GM18951 (cell line): ENCODE results near the gene PDHA1.

Source experiments
- POLR2A ChIP-seq: IDR thresholded peaks from 4 replicates; pipeline ENCODE4 v1.6.1; 2011; ENCODE audit warnings: mild to moderate bottlenecking; ENCODE audit not compliant: insufficient read length, insufficient read depth; ENCODE audit errors: extremely low read depth
- in situ Hi-C: fragments of 300-500 bp; cut with MboI; formaldehyde crosslinking; loops from one replicate; pipeline ENCODE4 v1.12.0; 2022; ENCODE audit warnings: low sequenced_read_pairs, mixed read lengths, inconsistent platforms; ENCODE audit not compliant: unreplicated experiment

The PDHA1 gene

GRCh38 chrX:19388064-19388679, 44.4 kb downstream of the PDHA1 start:
- no peak for TF ChIP-seq POLR2A
- in situ Hi-C loops = loop anchor here (25.0 kb wide), 1 partner anchor 674 kb away; no protein-coding TSS in a partner anchor

GRCh38 chrX:19388741-19389140, 45.0 kb downstream of the PDHA1 start:
- in situ Hi-C loops = loop anchor here (25.0 kb wide), 1 partner anchor 674 kb away; no protein-coding TSS in a partner anchor
- no peak for TF ChIP-seq POLR2A

GRCh38 chrX:19389227-19389845, 45.6 kb downstream of the PDHA1 start:
- in situ Hi-C loops = loop anchor here (25.0 kb wide), 1 partner anchor 673 kb away; no protein-coding TSS in a partner anchor

DNA sequence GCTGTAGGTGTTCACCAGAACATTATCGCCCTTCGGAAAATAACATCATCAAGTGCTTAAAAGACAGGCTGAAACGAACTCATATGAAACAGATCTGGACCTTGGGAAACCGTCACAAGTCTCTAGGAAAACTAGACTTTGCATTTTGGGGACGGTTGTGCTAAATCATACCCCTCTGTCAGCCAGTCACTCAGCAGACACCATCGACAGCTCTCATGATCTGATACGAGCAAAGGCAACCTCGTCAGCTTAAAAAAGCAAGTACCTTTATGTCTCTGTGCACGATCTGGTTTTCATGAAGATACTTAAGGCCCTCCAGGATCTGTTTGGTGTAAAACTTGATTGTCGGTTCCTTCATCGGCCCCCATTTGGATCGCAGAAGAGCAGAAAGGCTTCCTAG, 48.4 kb downstream of the PDHA1 start:
- no peak for TF ChIP-seq POLR2A
- in situ Hi-C loops = loop anchor here (25.0 kb wide), 1 partner anchor 670 kb away; no protein-coding TSS in a partner anchor

More at GRCh38 chrX:19389227-19389845, 45.6 kb downstream of the PDHA1 start:
- no peak for TF ChIP-seq POLR2A

- in situ Hi-C loops = loop anchor here (25.0 kb wide), 1 partner anchor 670 kb away; no protein-coding TSS in a partner anchor
- no peak for TF ChIP-seq POLR2A
These were observed 49.0 kb downstream of the PDHA1 start for GRCh38 chrX:19392703-19393102.

DNA sequence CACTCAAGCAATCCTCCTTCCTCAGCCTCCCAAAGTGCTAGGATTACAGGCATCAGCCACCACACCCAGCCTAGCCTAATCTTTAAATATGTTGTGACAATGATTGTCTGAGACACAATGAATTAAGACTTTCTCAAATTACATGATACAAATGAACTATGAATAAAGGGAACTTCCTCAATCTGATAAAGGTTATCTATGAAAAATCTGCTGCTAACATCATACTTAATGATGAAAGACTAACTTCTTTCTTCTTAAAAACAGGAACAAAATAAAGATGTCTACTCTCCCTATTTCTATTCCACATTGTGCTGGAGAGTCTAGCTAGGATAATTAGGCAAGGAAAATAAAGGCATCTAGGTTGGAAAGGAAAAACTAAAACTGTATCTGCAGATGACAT, 60.0 kb downstream of the PDHA1 start:
- in situ Hi-C loops = no loop called here

DNA sequence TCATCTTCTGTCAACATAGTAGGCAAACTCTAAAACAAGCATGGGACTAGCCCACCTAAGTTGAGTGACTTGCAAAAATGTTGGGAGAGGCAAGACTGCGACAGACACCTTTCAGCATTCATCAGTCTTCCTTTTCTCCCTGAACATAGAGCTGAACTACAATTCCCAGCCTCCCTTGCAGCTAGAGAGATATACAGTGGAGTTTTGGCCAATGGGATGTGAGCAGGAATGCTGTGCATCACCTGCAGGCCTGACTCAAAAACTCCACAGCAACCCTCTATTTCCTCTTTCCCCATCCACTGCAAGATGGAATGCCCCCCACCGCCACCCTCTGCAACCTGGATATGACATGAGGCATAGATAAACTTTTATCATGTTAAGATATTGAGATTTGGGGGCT, 66.5 kb downstream of the PDHA1 start:
- in situ Hi-C loops = no loop called here
- no peak for TF ChIP-seq POLR2A

More for the DNA sequence above, 60.0 kb downstream of the PDHA1 start:
- no peak for TF ChIP-seq POLR2A
